Duodenal mucosa (tissue), 2 donors: ENCODE results near the gene HOXD11.

Experiments
- H3K27ac ChIP-seq: one replicate; pipeline ENCODE4 v1.7.0; 2013; ENCODE audit warnings: low read depth, low read length
- H3K27me3 ChIP-seq, 2 donors: one replicate each; pipeline ENCODE4 v1.7.0; 2013; ENCODE audit warnings: low read length in 2 of 2, control low read depth in 1 of 2; ENCODE audit not compliant: insufficient read depth in 2 of 2, control insufficient read depth in 1 of 2
- H3K36me3 ChIP-seq, 2 donors: one replicate each; pipeline ENCODE4 v1.7.0; 2013; ENCODE audit warnings: low read length in 2 of 2, control low read depth in 1 of 2; ENCODE audit not compliant: insufficient read depth in 2 of 2, control insufficient read depth in 1 of 2
- H3K4me1 ChIP-seq, 2 donors: one replicate each; pipeline ENCODE4 v1.7.0; 2013; ENCODE audit warnings: low read length in 2 of 2, control low read depth in 1 of 2; ENCODE audit not compliant: insufficient read depth in 2 of 2, control insufficient read depth in 1 of 2
- H3K4me3 ChIP-seq, 2 donors: one replicate each; pipeline ENCODE4 v1.7.0; 2013; ENCODE audit warnings: low read length in 2 of 2, low read depth in 1 of 2
- H3K9ac ChIP-seq, 2 donors: one replicate each; pipeline ENCODE4 v1.7.0; 2013; ENCODE audit warnings: low read length in 2 of 2, low read depth in 1 of 2
- H3K9me3 ChIP-seq, 2 donors: one replicate each; pipeline ENCODE4 v1.7.0; 2013; ENCODE audit warnings: low read length in 2 of 2, control low read depth in 1 of 2; ENCODE audit not compliant: control insufficient read depth in 1 of 2

The HOXD11 gene

GRCh38 chr2:176107731-176108181 is 676 bp downstream of the HOXD11 start:
- H3K4me1 ChIP-seq, result peaks cover 0 to 5% of the 10 kb centered on the region in 2 donors
- no peaks in the 10 kb centered on the region for H3K9me3 ChIP-seq

GRCh38 chr2:176109192-176109901 is 2.3 kb downstream of the HOXD11 start:
- no peaks in the 10 kb centered on the region for H3K9me3 ChIP-seq
- peaks cover 87 to 92% of the 10 kb centered on the region in 2 donors for H3K27me3 ChIP-seq
- peaks cover 0 to 5% of the 10 kb centered on the region in 2 donors for H3K4me1 ChIP-seq
- H3K27ac ChIP-seq, result no peak overlapping the region
- no peak overlapping the region for H3K4me3 ChIP-seq
- H3K9ac ChIP-seq, result no peak overlapping the region
- no peaks in the 10 kb centered on the region for H3K36me3 ChIP-seq

More at GRCh38 chr2:176107731-176108181, 676 bp downstream of the HOXD11 start:
- Histone ChIP-seq H3K36me3 (no peaks in the 10 kb centered on the region), H3K27ac (no peak overlapping the region), H3K4me3 (no peak overlapping the region), H3K27me3 (peaks cover 86 to 92% of the 10 kb centered on the region in 2 donors), H3K9ac (no peak overlapping the region)

GRCh38 chr2:176109946-176110345 is 2.9 kb downstream of the HOXD11 start:
- Histone ChIP-seq H3K4me3 (no peak overlapping the region), H3K4me1 (peaks cover 0 to 5% of the 10 kb centered on the region in 2 donors), H3K27ac (no peak overlapping the region), H3K9me3 (no peaks in the 10 kb centered on the region), H3K9ac (no peak overlapping the region), H3K27me3 (peaks cover 87 to 92% of the 10 kb centered on the region in 2 donors), H3K36me3 (no peaks in the 10 kb centered on the region)

- H3K27ac ChIP-seq, result no peak overlapping the region
- H3K4me1 ChIP-seq, result peaks cover 0 to 5% of the 10 kb centered on the region in 2 donors
- H3K36me3 ChIP-seq, result no peaks in the 10 kb centered on the region
- H3K9ac ChIP-seq, result no peak overlapping the region
- no peaks in the 10 kb centered on the region for H3K9me3 ChIP-seq
- no peak overlapping the region for H3K4me3 ChIP-seq
- peaks cover 85 to 92% of the 10 kb centered on the region in 2 donors for H3K27me3 ChIP-seq
Observed at GRCh38 chr2:176110415-176111308, 3.6 kb downstream of the HOXD11 start.

GRCh38 chr2:176111309-176111663 is 4.2 kb downstream of the HOXD11 start:
- no peaks in the 10 kb centered on the region for H3K9me3 ChIP-seq
- no peak overlapping the region for H3K4me3 ChIP-seq
- peaks cover 84 to 92% of the 10 kb centered on the region in 2 donors for H3K27me3 ChIP-seq
- H3K36me3 ChIP-seq, result no peaks in the 10 kb centered on the region
- no peak overlapping the region for H3K27ac ChIP-seq
- peaks cover 0 to 5% of the 10 kb centered on the region in 2 donors for H3K4me1 ChIP-seq
- H3K9ac ChIP-seq, result no peak overlapping the region

GRCh38 chr2:176111846-176112374 is 4.8 kb downstream of the HOXD11 start:
- Histone ChIP-seq H3K27me3 (peaks cover 87 to 93% of the 10 kb centered on the region in 2 donors), H3K36me3 (no peaks in the 10 kb centered on the region), H3K9me3 (no peaks in the 10 kb centered on the region), H3K9ac (no peak overlapping the region), H3K4me3 (no peak overlapping the region), H3K4me1 (peaks cover 0 to 4% of the 10 kb centered on the region in 2 donors), H3K27ac (peak overlapping the region; percentile 10)

GRCh38 chr2:176112375-176113302 is 5.6 kb downstream of the HOXD11 start:
- Histone ChIP-seq H3K9ac (no peak overlapping the region), H3K4me1 (no peaks in the 10 kb centered on the region), H3K27me3 (peaks cover 90 to 96% of the 10 kb centered on the region in 2 donors), H3K9me3 (no peaks in the 10 kb centered on the region), H3K4me3 (no peak overlapping the region), H3K27ac (peak overlapping the region; percentile 10), H3K36me3 (no peaks in the 10 kb centered on the region)

GRCh38 chr2:176114120-176114929 is 7.2 kb downstream of the HOXD11 start:
- no peak overlapping the region for H3K4me3 ChIP-seq
- H3K27ac ChIP-seq, result no peak overlapping the region
- H3K27me3 ChIP-seq, result peaks cover 93 to 99% of the 10 kb centered on the region in 2 donors
- no peaks in the 10 kb centered on the region for H3K36me3 ChIP-seq
- H3K9ac ChIP-seq, result no peak overlapping the region
- no peaks in the 10 kb centered on the region for H3K9me3 ChIP-seq
- H3K4me1 ChIP-seq, result no peaks in the 10 kb centered on the region
